Esophagus squamous epithelium (tissue), 4 donors: ENCODE data around the gene TSPAN15.

Source experiments
- CTCF ChIP-seq, 6 experiments: fragments of 450-650 bp in 4 of 6; fragments of 200-600 bp in 2 of 6; sonication (generic) in 2 of 6; IDR thresholded peaks; one replicate each; pipeline ENCODE4 v1.5.1; 2016 to 2019; ENCODE audit warnings: antibody characterized with exemption in 6 of 6, mild to moderate bottlenecking in 4 of 6, moderate library complexity in 4 of 6
- POLR2A ChIP-seq, 4 donors: fragments of 450-650 bp; IDR thresholded peaks; one replicate each; pipeline ENCODE4 v1.6.1; 2017; ENCODE audit warnings: antibody characterized with exemption in 4 of 4, mild to moderate bottlenecking in 4 of 4, moderate library complexity in 3 of 4

GRCh38 chr10:69456880-69457693, 5.8 kb downstream of the TSPAN15 start:
- no peak for TF ChIP-seq CTCF (IDR thresholded peaks at IDR 0.05)
- no peak for TF ChIP-seq POLR2A (IDR thresholded peaks at IDR 0.05)
